Vagina (tissue), 2 donors: ENCODE measurements around the gene SYT2. TPM values are rescaled to one million over a fixed set of nuclear protein-coding genes. Genes with fewer than 3 reads are reported as not detected.
A peak's percentile ranks its signal among the peaks of the same experiment; 100 is the strongest.

Source experiments
- DNase-seq, 2 donors: peaks; one replicate each; pipeline ENCODE4 v3.0.0-alpha.2; 2017; ENCODE audit errors: extremely low spot score in 2 of 2
- H3K27ac ChIP-seq: fragments of 200-600 bp; sonication (generic); one replicate; pipeline ENCODE4 v1.5.1; 2019
- H3K27me3 ChIP-seq: fragments of 200-600 bp; sonication (generic); one replicate; pipeline ENCODE4 v1.5.1; 2019
- H3K36me3 ChIP-seq, 2 donors: fragments of 200-600 bp; sonication (generic); one replicate each; pipeline ENCODE4 v1.5.1; 2017 to 2019
- H3K4me1 ChIP-seq: fragments of 200-600 bp; sonication (generic); one replicate; pipeline ENCODE4 v1.5.1; 2019
- H3K4me3 ChIP-seq, 2 donors: fragments of 200-600 bp; sonication (generic); 1 replicate in 1 of 2; 2 replicates in 1 of 2; pipeline ENCODE4 v1.5.1; 2016 to 2019
- H3K9me3 ChIP-seq: fragments of 200-600 bp; sonication (generic); one replicate; pipeline ENCODE4 v1.5.1; 2019
- POLR2A ChIP-seq, 2 donors: fragments of 450-650 bp; IDR thresholded peaks; one replicate each; pipeline ENCODE4 v1.6.1; 2017; ENCODE audit warnings: antibody characterized with exemption in 2 of 2, mild to moderate bottlenecking in 2 of 2, moderate library complexity in 2 of 2
- POLR2AphosphoS5 ChIP-seq, 2 donors: sonication (generic); formaldehyde crosslinking; IDR thresholded peaks; one replicate each; pipeline ENCODE4 v1.9.0; 2017; ENCODE audit warnings: antibody characterized with exemption in 2 of 2, mild to moderate bottlenecking in 2 of 2, low read depth in 1 of 2; ENCODE audit not compliant: insufficient read depth in 1 of 2
- intact Hi-C: fragments of 100-400 bp; cut with DNase I; formaldehyde crosslinking; loops from one replicate; pipeline ENCODE4 v1.15.1; 2023
- total RNA-seq: library from RNA; depleted of rRNA; stranded (reverse); fragments of >200 nt; gene quantifications from one replicate; pipeline ENCODE4 v1.2.3, GENCODE V29; 2016
- TF ChIP-seq, protein P1 (sequence below), 3 experiments: fragments of 450-650 bp in 2 of 3; fragments of 200-600 bp in 1 of 3; sonication (generic) in 1 of 3; IDR thresholded peaks; one replicate each; pipeline ENCODE4 v1.5.1; 2017 to 2019; ENCODE audit warnings: antibody characterized with exemption in 3 of 3, mild to moderate bottlenecking in 2 of 3, moderate library complexity in 2 of 3

SYT2 gene
- total RNA-seq, 1 donor from 2014 or later = not detected

GRCh38 chr1:202578565-202578964 lies 131.7 kb downstream of the SYT2 start:
- Histone ChIP-seq H3K4me3 (no peak overlapping the region), H3K27me3 (no peaks in the 10 kb centered on the region), H3K27ac (peak overlapping the region; percentile 41), H3K9me3 (no peaks in the 10 kb centered on the region), H3K36me3 (peaks cover 0 to 27% of the 10 kb centered on the region in 2 donors), H3K4me1 (peaks cover 56% of the 10 kb centered on the region)
- intact Hi-C loops = loop anchor here (10.0 kb wide), 1 partner anchor 74 kb away; no protein-coding TSS in a partner anchor
- DNase-seq = no peak
- TF ChIP-seq, protein P1, sequence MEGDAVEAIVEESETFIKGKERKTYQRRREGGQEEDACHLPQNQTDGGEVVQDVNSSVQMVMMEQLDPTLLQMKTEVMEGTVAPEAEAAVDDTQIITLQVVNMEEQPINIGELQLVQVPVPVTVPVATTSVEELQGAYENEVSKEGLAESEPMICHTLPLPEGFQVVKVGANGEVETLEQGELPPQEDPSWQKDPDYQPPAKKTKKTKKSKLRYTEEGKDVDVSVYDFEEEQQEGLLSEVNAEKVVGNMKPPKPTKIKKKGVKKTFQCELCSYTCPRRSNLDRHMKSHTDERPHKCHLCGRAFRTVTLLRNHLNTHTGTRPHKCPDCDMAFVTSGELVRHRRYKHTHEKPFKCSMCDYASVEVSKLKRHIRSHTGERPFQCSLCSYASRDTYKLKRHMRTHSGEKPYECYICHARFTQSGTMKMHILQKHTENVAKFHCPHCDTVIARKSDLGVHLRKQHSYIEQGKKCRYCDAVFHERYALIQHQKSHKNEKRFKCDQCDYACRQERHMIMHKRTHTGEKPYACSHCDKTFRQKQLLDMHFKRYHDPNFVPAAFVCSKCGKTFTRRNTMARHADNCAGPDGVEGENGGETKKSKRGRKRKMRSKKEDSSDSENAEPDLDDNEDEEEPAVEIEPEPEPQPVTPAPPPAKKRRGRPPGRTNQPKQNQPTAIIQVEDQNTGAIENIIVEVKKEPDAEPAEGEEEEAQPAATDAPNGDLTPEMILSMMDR (IDR thresholded peaks at IDR 0.05) = no peak
- TF ChIP-seq POLR2A (IDR thresholded peaks at IDR 0.05) (no peak), POLR2AphosphoS5 (IDR thresholded peaks at IDR 0.05; ENCODE audit: insufficient read depth in 1 of 2, low read depth in 1 of 2) (no peak)

DNA sequence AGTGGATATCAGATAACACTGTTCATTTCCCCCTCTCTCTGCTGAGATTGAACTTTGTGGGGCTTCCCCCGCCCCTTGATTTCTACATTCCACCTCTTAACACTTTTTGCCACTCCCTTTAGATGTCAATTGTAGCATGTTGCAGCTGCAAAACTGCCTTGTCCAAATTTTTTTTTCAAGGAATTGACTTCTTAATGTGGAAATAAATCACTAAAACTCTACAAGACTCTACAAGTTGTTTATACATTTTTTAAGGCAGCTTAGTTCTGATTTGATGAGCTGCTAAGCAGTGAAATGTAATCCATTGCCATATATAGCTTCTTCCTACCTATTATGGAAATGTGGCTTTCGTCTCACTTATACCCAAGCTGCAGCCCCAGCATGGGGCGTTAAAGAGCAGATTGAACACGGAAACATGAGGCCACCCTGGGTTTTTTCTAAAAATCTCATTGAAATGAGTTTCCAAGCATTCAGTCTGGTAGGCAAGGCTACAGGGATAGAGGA lies 132.2 kb downstream of the SYT2 start:
- DNase-seq = no peak
- no peak overlapping the region for H3K4me3 ChIP-seq
- H3K36me3 ChIP-seq = peaks cover 0 to 27% of the 10 kb centered on the region in 2 donors
- intact Hi-C loops = loop anchor here (10.0 kb wide), 1 partner anchor 73 kb away; no protein-coding TSS in a partner anchor
- no peaks in the 10 kb centered on the region for H3K27me3 ChIP-seq
- H3K9me3 ChIP-seq = no peaks in the 10 kb centered on the region
- TF ChIP-seq, protein P1 (IDR thresholded peaks at IDR 0.05) = no peak
- TF ChIP-seq POLR2A (IDR thresholded peaks at IDR 0.05) (no peak), POLR2AphosphoS5 (IDR thresholded peaks at IDR 0.05; ENCODE audit: insufficient read depth in 1 of 2, low read depth in 1 of 2) (peak in 1 of 2 donors; percentile 59)
- H3K4me1 ChIP-seq = peaks cover 56% of the 10 kb centered on the region
- H3K27ac ChIP-seq = peak overlapping the region; percentile 41

GRCh38 chr1:202577381-202577780 lies 132.9 kb downstream of the SYT2 start:
- TF ChIP-seq, protein P1 (IDR thresholded peaks at IDR 0.05) = no peak
- no peak for TF ChIP-seq POLR2AphosphoS5 (IDR thresholded peaks at IDR 0.05; ENCODE audit: insufficient read depth in 1 of 2, low read depth in 1 of 2)
- no peak for TF ChIP-seq POLR2A (IDR thresholded peaks at IDR 0.05)
- intact Hi-C loops = loop anchor here (10.0 kb wide), 1 partner anchor 73 kb away; no protein-coding TSS in a partner anchor
- H3K27me3 ChIP-seq = no peaks in the 10 kb centered on the region
- peaks cover 0 to 20% of the 10 kb centered on the region in 2 donors for H3K36me3 ChIP-seq
- DNase-seq = peak in 1 of 2 donors; percentile 10
- H3K9me3 ChIP-seq = no peaks in the 10 kb centered on the region
- peak overlapping the region; percentile 41 for H3K27ac ChIP-seq
- peaks cover 56% of the 10 kb centered on the region for H3K4me1 ChIP-seq
- no peak overlapping the region for H3K4me3 ChIP-seq

DNA sequence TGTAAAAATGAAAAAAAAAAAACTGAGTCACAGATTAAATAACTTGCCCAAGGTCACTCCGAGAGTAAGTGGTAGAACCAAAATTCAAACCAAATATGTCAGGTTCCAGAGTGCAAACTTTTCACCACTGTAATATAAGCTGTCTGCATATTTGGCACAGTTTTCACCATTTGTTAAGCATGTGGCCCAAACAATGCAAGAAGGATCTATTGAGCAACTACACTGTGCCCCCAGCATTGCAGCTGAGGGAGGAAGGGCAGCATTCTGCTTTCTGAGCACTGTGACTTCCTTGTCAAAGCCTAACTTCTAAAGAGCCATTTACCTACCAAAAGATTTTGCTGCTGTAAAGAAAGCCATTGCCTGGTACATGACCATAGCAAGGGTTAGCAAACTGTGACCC lies 133.4 kb downstream of the SYT2 start:
- H3K27me3 ChIP-seq = no peaks in the 10 kb centered on the region
- peak overlapping the region; percentile 41 for H3K27ac ChIP-seq
- TF ChIP-seq POLR2A (IDR thresholded peaks at IDR 0.05) = no peak
- TF ChIP-seq, protein P1 (IDR thresholded peaks at IDR 0.05) = no peak
- TF ChIP-seq POLR2AphosphoS5 (IDR thresholded peaks at IDR 0.05; ENCODE audit: insufficient read depth in 1 of 2, low read depth in 1 of 2) = no peak
- peaks cover 56% of the 10 kb centered on the region for H3K4me1 ChIP-seq
- no peak overlapping the region for H3K4me3 ChIP-seq
- intact Hi-C loops = loop anchor here (10.0 kb wide), 1 partner anchor 72 kb away; no protein-coding TSS in a partner anchor
- DNase-seq = peak in 1 of 2 donors; percentile 81
- H3K36me3 ChIP-seq = peaks cover 0 to 15% of the 10 kb centered on the region in 2 donors
- H3K9me3 ChIP-seq = no peaks in the 10 kb centered on the region
